GM21529 (cell line): ENCODE data around the gene FIBP.

ENCODE experiments used
- ATAC-seq: cut with Tn5 transposase; IDR thresholded peaks from one replicate; pipeline ENCODE4 v1.9.1; 2021; ENCODE audit not compliant: unreplicated experiment

FIBP gene

DNA sequence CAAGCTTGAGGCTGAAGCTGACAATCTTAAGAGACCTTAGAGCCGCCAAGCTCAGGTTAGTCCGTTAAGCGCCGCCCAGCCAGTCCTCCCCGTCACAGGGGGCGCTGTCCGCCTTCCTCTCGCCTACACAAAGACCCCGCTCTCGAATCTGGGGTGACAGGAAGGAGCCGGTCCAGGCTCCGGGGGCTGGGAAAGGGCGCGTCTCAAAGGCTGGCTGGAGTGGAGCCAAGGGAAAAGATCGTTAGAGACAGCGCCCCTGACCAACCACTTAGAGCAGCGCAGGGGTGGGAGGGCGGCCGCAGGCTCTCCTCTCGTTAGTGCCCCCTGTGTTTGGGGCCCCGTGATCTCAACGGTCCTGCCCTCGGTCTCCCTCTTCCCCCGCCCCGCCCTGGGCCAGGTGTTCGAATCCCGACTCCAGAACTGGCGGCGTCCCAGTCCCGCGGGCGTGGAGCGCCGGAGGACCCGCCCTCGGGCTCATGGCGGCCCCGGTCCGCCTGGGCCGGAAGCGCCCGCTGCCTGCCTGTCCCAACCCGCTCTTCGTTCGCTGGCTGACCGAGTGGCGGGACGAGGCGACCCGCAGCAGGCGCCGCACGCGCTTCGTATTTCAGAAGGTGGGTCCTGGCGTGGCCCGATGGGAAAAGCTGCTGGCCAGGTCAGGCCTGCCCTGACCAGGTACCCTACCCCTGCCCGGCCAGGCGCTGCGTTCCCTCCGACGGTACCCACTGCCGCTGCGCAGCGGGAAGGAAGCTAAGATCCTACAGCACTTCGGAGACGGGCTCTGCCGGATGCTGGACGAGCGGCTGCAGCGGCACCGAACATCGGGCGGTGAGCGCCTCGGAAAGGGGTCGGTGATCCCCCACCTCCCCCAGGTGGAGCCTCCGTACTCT, 27.8 kb downstream of the FIBP start, which contains the start of gene MUS81:
MUS81 (plus strand) TSS at position 156 of the 887 bp plus-strand sequence; CDS start at position 477, 321 bp downstream.
- peak; percentile 31 for ATAC-seq

DNA sequence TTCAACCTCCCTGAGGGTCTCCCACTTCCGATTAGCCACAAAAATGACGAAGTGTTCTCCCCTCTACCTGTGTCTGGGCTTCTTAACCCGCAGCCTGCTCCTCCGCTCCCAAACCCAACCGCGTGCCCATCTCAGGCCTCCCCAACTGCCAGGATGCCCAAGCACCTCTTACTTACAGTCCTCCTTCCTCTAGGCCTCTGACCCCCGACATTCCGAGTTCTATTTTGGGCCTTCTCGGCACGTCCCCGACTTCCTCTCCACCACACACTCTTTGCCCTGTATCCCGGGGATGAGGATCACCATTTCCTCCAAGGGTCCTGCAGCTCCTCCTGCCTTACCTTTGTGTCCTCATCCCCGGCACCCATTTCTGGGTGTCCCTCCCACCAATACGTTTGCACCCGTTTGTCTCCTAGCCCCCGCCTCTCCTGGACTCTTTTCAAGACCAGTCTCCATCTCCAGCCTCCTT, 28.4 kb downstream of the FIBP start:
- ATAC-seq: no peak

DNA sequence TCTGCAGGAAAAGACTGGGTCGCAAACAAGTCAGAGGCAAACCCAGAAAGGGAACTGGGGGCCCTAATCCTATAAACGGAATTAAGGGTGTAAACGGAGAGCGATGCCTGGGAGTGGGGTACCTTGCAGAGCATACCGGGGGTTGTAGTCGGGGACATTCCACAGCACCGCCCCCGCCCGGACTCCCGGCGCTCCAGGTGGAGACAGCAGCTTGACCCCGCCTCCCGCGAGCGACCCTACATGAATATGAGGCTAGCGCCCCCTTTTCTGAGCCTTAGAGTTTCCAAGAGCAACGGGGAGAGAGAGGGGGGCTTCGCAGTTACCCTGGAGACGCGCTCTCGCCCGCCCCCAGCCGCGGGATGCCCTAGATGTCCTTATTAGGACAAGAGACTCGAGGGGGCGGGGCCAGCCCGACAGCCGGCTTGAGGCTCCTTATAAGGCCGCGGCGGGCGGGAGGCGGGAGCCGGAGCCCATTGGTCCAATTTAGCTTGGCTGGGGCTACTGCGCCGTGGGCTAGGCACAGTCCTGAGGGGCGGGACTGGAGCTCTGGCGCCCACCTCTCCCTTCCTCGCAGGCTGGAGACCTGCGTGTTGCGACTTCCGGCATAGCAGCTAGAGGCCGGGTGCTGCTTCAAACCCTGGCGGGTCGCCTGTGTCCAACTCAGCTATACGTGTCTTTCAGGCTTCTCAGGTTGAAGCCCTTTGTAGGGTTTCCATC, 29.0 kb downstream of the FIBP start:
- ATAC-seq: peak; percentile 58

DNA sequence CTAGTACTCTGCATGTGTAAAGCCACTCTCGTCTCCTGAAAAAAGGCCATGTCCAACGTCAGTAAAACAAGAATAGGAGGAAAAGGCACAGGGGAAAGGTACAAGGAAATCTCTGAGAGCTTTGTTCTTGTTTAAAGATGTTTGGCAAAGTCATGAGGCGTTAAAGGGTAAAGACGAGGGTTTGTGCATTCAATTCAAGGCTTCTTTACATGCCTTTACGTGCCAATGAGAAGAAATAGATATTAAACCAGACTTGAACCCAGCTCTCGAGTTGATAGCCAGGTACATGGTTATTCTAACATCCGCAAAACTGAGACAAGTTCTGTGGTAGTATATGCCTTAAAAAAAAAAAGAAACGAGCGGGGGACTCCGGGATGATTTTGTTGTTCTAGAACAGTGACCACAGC, 29.6 kb downstream of the FIBP start:
- ATAC-seq: no peak

DNA sequence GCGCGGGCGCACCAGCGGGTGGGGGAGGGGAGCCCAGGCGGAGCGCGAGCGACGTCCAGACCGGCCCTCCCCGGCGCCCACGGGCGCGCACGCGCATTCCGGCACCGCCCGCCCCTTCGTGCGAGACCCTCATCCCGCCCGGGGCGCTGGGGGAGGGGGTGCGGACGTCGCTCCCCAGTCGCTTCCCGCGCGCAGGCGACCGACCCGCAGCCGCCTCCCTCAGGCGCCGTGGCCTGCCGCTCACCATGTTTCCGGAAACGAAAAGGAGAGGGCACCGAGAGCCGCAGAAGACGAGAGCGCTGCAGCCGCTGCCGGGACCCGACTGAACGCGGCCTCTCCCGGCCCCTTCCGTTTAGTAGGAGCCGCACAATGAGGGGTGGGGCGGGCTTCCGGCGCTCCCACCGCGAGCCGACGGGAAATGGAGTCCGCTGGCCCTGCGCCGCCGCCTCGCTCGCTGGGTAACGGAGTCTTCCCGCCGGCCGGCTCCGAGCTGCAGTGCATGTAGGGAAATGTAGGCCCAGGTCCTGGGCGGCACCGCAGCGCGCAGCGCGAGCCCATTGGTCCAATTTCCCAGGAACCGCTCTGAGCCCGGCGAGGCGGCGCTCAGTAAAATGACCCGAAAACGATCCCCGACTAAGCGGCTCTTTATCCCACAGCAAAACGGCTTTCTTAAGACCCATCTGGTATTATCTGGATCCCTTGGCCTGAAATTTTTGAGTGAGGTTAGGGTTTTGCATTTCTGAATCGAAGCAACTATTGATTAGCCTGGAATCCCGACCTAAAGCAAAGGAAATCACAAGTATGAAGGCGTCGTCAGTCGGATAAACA, 30.2 kb downstream of the FIBP start, which contains the start of gene CFL1:
CFL1 (minus strand) TSS at position 328 of the 828 bp plus-strand sequence; CDS start at position 247, 81 bp downstream.
- peak; percentile 41 for ATAC-seq

DNA sequence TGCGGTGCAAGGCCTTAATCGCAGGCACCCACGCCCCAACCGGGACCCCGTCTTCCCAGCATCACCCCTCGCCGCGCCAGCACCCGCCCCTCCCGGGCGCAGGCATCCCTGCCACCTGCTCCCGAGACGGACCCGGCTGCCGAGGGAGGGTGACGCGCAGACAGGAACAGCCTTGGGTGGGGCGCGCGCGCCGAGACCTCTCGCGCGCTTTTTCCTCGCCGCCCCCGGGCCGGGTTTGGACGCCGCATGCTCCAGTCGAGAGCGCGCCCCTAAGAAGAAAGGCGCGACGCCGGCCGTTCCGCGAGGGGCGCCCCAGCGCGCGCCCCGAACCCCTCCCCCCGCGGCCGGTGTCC, 30.8 kb downstream of the FIBP start:
- peak; percentile 1 for ATAC-seq

DNA sequence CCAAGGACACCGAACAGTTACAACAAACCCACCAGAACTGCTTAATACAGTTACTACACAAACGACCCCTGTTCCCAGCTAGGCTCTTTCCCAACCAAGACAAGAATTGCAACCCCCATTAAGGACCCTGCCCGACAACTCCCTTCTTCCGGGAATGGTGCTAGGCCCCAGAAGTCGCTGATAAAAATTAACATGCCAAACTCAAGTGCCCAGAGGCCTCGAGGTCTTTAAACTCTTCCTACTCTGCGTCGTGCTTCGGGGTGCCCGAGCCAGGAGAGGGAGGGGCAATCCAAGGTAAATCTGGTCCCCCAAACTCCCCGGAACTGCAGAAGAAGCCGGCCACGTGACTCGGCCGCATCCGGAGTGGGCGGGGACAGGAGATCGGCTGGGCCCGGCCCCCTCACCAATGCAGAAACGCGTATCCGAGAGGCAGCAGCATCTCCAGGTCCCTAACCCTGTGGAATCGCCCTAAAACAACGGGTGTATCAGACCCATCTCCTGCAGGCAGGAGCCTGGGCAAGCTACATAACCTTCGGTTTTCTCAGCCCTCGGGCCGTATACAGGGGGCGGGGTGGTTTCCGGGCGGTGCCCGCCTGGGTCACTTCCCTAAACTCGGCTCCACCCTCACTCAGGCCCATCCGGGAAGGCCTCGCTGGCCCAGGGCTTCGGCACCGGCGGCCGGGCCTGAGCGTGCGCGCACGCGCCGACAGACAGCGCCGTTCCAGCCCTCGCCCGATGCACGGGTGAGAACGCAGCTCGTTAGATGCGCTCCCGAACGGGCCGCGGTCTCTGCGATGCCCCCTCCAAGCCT, 31.4 kb downstream of the FIBP start:
- peak; percentile 26 for ATAC-seq

DNA sequence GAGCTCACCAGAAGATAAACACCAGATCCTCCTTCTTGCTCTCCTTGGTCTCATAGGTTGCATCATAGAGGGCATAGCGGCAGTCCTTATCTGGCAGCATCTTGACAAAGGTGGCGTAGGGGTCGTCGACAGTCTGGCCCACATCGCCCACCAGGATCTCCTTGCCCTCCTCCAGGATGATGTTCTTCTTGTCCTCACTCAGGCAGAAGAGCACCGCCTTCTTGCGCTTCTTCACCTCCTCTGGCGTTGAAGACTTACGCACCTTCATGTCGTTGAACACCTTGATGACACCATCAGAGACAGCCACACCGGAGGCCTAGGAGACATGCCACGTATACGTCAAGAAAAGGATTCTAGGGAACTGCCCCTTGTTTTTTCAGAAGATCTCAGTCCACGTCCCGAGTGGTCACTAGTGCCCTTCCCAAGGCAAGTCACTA, 32.3 kb downstream of the FIBP start:
- no peak for ATAC-seq

DNA sequence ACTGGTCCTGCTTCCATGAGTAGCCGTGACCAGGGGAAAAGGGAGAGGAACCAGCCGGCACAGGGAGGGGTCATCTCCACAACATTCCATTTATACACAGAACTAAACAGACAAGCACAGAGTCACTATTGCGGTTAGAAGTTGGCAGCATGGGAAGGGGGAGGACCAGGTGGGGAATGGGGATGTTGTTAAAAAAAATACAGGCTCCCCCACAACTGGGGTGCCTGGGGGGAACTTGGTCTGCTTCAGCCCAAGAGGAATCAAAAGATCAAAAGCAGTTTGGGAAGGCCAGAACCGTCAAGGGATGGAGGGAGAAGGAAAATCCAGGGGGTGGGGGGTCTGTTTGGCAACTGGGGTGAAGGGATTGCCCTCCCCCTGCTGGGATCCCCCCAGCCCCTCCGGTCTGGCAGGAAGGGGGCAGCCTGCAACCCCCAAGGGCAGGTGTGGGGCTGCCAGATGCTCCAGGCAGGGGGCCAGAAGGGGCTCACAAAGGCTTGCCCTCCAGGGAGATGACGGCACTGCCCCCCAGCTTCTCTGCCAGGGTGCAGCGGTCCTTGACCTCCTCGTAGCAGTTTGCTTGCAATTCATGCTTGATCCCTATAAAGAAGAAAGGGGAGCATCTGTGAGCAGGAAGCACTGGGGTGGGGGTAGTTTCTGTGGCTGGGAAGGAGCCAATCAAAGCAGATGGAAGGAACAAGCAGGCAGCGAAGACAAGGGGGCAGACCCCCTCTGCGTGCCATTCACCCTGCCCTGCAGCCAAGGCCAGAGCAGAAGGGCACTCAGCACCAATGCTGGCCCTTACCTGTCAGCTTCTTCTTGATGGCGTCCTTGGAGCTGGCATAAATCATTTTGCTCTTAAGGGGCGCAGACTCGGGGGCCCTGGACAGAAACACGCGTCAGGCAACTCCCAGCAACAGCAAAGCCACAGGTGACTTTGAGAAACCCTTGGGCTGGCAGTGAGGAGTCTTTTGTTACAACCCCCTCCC, 33.1 kb downstream of the FIBP start:
- ATAC-seq: no peak

DNA sequence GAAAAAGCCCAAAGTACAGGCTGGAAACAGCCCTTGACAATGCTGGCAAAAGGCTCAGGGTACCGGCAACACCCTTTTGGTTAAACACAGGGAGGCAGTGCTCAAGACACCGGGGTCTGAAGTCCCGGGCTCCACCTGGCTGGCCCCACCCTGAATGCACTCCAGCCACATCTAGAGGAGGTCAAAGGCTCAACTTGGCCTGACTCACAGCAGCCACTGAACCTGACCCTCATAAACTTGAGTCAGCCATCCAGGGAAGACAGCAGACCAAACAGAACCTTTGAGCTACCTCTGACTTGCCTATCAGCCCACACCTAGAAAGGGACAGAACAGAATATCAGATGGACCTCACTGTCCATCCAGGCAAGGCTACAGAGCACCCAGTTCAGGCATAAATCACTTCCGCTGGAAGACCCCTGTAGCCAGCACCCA, 34.1 kb downstream of the FIBP start:
- no peak for ATAC-seq

DNA sequence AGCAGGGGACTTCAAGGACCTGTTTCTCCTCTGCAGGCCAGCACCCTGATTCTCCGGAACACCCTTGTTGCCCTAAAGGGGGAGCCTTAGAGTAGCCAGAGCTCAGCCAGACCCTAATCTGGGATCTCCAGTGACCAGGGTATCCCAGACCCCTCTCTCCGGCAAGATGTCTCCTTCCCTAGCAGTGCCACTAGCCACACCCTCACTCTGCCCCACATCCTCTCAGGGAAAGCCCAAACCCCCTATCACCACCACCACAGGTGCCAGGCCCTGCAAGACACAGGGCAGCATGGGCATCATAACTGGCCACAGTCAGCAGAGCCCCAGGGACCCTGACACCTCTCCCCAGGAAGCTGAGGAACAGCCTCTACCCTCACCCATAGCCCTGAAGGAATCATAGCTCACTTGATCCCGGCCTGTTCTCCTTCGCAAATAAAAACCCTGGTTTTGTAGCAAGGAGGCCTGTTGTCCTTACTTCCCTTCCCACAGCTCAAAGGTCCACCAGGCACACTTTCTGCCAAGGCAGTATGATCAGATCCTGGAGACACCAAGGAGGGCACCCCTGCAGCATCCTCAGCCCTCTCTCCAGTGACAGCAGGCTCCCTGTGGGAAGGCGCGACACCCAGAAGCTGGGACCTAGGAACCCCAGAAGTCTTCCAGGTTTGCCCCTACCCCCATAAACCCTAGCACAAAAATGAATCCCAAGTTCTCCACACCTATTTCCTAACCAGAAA, 34.9 kb downstream of the FIBP start:
- no peak for ATAC-seq

DNA sequence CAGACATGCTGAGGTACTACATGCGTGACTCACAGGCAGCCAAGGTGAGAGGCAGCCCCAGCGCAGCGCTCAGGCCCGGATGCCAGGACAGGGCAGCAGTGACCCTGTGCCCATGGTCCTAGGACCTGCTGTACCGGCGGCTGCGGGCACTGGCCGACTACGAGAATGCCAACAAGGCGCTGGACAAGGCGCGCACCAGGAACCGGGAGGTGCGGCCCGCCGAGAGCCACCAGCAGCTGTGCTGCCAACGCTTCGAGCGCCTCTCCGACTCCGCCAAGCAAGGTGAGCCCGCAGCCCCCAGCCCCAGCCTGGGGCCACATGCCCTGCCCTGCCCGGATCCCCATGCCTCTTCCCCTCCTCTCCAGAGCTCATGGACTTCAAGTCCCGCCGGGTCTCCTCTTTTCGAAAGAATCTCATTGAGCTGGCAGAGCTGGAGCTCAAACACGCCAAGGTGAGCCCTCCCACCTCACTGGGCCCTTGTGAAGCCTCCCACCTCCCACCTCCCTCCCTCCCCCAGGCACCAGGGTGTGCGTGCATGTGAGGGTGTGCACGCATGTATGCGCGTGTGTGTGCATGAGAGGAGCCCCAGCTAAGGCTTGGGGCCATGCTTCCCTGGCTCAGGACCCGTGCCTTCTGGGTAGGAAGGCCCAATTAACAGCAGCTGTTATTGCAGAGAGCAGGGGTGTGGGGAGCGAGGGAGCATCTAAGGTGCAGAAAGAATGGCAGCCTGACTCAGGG, 35.6 kb downstream of the FIBP start:
- ATAC-seq: no peak

DNA sequence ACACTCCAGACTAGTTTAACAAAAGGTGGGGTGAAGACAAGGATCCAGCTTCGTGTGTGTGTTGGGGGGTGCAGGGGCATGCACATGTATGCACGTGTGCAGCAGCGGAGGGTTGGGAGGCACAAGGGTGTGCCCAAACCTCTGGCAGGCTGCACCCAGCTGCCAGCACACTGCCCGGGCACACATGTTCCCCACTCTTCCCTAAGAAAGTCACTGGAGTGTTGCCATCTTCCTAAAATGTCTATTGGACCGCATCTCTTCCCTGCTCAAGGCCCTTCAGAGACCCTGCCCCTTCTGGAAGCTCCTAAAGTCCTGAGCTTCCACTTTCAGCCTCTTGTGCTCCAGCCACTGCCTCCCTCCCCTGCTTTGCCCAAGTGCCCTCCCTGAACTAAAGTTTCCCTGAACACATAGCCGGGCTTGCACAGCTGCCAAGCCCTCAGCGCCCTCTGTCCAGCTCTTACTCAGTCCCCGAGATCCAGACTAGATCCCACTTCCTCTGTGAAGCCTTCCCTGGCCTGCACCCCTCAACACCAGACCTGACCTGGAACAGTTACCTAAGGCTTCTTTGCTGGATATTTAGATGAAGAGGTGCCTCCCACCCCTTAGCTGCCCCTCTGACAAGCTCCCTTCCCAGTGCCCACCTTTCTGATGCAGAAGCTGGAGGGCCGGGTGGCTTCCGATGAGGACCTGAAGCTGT, 36.3 kb downstream of the FIBP start:
- no peak for ATAC-seq

DNA sequence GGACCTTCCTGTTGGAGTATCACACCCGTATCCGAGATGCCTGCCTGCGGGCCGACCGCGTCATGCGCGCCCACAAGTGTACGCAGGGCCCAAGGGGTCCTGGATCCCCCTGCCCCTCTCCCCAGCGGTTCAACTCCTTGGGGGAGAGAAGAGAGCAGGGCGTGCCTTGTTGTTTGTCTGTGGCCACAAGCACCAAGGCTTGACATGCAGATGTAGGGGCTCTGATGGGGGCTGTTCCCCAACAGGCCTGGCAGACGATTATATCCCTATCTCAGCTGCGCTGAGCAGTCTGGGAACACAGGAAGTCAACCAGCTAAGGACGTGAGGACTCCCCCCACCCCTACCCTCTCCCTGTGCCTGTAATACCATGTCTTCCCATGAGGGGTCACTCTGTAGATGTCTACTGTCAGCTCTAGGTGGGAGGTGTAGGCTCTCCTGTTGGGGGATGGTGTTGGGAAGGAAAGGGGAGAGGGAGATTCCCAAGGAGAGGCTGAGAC, 37.1 kb downstream of the FIBP start:
- ATAC-seq: no peak

DNA sequence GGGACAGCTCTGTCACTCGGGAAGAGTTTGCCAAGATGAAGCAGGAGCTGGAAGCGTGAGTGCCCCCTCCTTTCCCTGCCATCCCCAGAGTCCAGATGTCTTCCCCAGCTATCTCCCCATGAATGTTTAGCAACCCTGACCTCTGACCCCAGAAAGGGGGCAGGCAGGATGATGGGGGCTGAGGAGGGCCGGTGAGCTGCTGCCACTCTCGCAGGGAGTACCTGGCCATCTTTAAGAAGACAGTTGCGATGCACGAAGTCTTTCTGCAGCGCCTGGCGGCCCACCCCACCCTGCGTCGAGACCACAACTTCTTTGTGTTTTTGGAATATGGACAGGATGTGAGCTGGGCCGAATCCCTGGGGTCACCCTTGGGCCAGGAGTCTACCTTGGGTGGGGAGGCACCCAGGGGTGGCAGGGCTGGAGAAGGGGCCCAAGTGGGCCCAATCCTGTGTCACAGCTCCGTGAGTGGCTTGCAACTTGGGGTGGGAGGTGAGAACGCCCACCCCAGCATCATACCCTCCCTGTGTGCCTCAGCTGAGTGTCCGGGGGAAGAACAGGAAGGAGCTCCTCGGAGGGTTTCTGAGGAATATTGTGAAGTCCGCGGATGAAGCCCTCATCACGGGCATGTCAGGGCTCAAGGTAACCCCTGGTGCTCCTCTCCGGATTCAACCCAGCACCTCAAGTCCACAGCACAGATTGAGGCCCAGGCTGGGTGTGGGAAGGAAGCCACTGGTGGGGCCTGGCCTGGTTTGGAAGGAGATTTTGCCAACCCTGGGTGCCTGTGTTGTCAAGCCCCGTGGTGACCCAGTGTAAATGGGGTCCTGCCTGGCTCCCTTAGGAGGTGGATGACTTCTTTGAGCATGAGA, 37.8 kb downstream of the FIBP start:
- ATAC-seq: no peak

DNA sequence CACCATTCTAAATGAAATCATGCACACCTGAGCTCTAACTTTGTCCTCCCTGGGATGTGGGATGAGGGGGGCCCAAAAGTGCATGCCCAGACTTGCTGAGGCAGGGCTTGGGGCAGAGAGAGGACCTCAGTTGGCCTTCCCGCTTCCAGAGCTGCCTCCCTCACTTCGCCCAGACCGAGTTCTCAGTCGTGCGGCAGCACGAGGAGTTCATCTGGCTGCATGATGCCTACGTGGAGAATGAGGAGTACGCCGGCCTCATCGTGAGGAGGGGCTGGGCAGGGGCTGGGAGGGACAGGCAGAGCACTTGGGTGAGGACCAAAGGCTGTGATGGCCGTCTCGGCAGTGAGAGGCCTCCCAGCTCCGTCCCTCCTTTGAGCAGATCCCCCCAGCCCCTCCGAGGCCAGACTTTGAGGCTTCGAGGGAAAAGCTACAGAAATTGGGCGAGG, 38.5 kb downstream of the FIBP start:
- ATAC-seq: no peak
